NCI-H524 treated with DMSO at 0.1 percent for 48 hours (cell line): Measurements from ENCODE around the gene DPH3.

Experiments
- DNase-seq: peaks from one replicate; lab custom pipeline; 2025; lab: John Stamatoyannopoulos, UW

Gene DPH3

DNA sequence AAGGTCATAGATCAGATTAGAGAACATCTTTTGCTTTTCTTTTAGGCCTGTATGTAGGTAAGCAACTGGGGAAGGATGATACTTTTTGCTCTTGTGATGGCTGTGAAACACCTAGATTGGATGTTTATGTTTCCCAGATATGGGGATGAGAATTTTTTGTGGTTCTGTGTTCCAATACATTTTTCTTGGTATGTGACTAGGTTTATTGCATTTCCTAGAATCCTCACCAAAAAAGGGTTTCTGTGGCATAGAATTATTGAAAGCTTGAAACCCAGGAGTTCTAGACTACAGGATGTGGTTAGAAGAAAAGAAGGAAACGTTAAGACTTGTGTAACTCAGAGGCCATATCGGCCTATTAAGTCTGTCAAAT is 26.1 kb upstream of the DPH3 start:
- DNase-seq, result no peak

DNA sequence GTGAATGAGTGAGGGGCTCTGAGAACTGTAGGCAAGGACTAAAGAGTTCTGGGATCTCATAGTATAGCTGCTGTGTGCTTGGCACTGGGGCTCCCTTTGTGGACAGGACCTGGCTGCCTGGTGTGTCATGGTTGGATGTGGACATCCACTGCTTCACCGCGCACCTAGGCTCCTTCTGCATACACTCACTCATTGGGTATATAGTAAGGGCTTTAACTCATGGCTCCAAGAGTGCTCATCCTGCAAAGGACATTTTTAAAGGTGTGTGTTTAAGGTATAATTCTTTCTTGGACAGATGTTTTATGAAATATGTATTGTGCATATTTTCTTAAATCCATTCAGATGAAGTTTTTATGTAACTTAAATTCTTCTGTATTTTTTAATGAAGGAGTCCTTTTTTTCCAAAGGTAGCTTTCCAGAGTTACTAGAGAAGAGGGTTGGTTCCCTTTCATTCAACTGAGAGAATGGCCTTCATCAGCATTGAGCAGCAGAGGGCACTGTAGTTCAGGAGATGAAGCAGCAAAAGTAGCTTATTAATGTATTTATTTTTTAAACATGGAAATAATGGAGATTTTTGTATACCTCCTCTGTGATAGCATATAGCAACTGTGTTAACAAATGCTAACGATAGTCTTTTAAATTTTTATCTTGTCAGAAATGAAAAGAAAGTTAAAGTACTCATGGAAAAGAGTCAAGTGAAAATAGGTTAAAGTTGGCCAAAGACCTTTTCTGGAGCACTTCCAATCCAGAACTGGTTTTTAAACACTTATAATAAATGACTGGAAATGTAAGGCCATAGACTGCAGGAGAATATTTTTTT is 25.5 kb upstream of the DPH3 start:
- DNase-seq, result no peak

DNA sequence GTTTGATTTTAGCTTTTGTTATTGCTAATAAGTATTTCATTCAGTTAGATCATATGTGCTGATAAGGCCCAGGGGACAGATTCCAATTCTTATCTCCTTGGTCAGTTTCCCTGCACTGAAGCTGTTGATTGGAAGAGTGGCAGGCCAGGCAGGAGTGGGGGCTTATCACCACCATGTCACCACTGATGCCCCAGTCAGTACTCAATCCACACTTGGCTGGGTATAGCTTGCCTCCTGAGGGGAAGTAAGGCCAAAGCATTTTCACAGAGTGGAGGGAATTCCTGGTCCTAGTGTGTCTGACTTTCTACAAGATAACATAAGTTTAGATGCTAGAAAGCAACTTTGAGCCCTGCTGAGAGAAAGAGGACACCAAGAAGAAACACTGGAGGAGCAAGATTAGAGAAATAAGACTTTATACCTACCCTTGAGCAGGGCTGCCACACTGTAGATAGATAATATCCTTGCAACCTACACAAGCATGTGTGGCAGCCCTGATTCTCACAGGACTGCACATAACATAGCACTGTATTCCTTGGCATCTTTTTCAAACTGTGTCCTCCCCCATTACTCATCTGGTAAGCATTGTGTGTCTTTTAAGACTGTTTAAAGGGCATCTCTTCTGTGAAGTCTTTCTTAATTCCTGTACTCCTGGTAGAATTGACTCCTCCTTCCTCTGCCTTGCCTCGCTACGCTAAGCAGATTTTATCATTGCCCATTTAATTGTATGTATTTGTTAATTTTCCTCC is 24.6 kb upstream of the DPH3 start:
- no peak for DNase-seq

DNA sequence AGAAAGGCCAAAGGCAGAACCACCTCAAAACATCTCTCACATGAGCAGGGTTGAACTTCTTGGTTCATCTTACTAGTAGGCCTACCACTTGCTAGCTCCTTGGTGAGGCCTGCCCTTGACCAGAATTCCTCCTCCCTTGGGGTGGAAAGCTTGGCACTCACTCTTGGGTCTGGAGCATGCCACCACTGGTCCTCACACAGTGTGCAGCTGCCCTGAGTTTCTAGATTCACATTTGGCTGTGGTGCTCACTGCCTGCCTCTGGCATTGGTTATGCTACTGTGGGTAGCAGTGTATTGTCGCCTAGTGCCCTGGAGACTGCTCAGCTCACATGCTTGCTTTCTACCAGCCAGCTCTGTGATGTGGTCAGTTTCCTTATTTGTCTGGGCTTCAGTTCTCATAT is 23.9 kb upstream of the DPH3 start:
- no peak for DNase-seq

DNA sequence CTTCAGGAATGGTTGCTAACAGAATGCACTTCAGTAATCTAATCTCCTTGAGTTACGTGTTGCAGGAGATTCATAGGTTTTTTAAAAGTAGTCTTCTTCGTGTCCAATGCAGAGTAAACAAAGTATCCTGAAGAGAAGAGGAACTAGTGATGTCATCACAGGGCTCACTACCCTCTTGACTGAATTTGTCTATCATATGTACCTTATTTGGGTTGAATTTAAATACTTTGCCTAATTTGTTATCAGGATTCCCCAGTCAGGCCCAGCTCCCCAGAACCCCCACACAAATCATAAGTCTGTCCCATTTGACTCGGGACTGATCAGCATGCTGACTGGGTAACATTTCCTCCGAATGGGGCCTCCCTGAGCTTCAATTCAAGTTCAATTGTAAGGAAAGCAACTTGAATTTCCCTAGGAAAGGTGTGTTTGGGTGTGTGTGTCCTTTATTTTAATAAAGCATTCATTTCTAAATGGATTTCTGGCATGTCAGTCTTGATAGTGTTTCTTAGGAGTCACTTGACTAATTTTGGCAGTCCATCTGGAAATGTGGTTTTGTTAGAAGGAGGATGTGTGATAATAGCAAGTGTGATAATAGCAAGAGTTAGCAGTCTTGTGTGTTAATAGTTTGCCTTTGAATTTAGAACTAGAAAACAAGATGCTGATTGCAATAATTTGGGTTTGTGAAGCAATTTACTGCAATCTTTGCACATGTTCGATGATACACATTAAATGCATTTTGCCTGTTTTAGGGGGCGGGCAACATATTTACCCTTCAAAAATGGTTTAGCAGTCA is 22.2 kb upstream of the DPH3 start:
- no peak for DNase-seq

DNA sequence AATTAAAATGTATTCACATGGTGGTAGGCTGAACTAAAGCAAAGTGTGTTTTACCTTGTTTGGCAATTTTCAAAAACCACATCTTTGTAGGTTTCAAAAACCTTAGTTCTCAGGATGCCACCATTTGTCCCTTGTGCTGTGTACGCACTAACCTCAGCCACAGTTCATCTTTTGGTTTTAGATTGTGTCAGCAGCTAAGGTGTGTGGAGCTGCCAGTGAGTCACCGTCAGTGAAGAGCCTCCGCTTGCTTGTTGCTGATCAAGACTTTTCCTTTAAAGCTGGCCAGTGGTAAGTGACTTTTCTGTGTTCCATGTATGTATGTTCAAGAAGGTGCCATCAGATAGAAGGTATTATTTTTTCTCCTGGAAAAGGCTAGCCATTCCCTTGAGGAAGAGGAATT is 21.4 kb upstream of the DPH3 start:
- DNase-seq, result no peak

DNA sequence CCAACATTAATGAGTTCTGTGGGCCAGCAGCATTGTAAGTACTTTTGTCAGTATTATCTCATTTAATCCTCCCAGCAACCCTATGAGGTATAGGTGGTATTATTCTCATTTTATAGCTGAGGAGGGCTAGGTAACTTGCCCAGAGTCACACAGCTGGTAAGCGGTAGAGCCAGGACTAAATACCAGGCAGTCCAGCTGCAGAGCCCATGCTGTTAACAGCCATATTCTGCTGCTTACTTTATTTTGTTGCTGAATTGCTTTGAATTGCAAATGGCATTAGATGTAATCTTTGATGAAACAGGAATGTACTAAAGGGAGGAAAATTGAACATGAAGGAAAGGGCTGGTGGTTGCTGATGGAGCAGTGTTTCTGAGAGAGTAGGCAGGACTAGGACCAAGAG is 19.9 kb upstream of the DPH3 start:
- no peak for DNase-seq

DNA sequence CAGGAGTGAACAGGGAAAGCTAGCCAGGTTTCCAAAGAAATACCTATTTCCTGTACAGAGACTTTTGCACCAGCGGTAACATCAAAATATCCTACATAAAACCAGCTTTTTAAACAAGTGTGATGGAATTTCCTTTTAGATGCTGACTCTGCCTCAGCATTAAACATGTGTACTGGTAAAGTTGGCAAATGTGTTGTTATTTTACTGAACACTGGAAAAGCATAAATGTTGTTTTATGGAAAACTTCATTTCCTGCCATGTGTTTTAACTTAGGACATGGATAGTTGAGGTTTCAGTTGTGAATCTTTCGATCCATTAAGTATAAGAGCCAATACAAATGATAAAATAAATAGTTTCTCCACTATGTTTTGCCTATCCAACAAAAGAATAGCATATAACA is 15.9 kb upstream of the DPH3 start:
- no peak for DNase-seq

DNA sequence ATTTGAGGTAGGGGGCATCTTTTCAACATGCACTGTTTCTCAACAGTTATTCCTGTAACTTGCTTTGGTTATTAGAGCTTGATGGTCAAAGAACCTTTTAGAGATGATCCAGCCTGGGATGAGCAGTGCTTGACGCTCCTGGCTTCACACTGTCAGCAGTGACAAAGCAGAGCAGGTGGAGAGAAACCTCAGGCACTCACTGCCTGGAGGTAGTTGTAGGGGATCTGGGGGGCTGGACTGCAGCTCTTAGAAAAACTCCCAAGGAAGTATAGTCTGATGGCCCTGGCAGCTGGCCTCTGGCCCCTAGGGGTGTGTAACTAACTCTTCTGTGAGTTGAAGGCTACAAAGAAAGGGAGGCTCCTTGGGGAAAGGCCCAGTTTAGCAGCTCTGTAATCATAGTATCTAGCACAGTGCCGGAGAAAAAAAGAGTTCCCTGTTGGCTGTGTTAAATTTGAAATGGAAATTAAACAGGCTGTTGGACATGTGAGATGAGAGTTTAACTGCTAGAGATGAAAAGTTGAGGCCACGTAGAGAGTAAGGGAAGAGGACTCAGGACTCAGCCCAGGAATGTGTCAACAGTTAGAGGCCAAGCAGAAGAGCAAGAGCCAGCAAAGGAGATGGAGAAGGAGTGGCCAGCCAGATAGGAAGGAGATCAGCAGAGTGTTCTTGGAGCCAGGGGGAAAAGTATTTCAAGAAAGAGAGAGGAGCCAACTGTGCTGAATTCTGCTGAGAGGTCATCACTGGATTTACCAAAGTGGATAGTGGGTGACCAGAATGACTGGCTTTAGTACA is 14.5 kb upstream of the DPH3 start:
- no peak for DNase-seq

DNA sequence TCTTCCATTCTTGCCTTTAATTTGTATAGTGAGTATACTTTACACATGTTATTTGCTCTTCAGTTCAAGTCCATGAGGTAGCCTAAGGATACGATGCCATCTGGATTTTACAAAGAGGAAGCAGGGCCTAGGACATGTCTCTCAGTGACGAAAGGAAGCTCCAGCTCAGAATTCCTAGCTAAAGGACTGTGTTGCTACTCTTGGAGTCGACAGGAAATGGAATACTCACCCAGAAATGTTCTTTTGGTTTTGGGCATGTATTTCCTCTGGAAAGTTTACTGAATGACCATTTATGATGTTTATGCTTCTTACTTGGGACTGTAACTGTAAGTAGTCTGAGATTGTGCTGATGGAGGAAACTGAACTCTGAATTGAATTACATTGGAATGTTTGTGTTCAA is 12.7 kb upstream of the DPH3 start:
- DNase-seq, result no peak

DNA sequence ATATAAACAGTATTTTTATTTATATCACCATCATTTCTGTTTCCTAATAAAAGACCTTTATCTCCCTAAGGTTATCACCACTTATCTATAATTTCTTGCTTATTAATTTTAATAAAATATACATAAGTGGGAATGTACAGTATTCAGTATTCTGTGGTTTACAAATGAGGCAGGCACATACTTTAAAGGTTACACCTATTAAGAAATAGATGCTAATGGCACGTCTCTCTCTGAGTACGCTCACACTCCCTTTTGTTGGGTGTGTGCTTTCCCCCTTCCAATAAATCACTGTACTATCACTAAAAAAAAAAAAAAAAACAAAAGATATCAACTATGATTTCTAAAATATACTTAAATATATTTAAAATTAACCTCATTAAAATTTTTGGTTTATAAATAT is 9.1 kb upstream of the DPH3 start:
- DNase-seq, result no peak

DNA sequence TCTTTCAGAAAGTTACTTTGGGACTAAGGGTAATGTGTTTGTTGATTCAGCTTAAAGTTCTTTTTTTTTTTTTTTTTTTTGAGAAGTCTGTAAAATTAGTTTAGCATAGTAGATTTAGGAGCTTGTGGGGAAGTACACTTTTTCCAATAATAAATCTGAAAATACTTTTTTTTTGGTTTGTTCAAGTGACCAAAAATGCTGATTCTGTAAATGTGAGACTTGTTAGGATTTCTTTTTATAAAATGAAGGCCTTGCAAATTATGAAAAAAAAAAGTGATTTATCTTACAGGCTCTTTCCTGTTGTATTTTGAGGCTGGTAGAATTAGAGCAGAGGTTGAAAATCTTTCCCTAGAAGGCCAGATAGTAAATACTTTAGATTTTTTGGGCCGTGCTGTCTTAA is 7.8 kb upstream of the DPH3 start:
- DNase-seq, result no peak

DNA sequence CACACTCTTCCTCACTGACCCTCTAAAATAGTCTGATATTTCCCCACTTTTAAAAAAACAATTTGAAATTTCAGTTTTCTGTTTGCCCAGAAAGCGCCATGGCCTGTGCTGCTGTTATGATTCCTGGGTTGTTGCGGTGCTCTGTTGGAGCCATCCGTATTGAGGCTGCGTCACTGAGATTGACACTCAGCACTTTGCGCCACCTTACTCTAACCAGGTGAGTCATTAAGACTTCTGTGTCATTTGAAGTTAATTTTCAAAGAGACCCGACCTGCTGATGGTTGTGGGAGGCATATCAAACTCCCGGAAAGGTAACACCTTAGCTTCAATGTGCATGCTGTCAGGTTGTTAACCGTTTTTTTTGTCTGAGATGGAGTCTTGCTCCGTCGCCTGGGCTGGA is 6.1 kb upstream of the DPH3 start:
- no peak for DNase-seq

DNA sequence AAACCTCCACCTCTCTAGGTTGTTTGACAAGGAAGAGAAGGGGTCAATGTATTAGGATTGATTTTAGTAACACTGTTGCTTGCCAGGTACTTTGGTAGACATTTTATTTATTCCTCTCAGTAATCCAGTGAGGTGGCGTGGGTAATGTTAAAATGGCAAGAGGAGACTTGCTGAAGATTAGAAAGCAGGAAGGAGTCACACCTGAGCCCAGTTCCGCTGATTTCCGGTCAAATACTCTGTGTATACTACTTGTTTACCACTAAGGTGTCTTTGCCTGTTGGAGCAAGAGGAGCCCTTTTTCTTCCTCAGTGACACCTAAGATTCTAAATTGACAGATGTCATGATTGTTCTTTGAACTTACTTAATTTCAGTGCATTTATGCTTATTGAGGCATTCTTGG is 2.0 kb upstream of the DPH3 start:
- no peak for DNase-seq

DNA sequence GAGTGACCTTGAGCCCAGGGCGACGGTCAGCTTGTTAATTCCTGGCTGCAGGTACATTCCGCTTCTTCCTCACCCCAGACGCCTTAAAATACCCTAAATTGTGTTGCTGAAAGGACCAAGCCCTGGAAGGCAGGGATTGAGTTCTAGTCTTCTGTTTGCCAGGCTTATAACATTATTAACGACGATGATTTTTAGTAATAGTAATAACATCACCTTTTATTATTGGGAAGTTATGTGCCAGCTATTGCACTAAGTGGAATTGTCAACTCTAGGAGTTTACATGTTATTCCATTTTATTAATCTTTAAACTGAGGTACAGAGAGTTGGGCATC is 678 bp upstream of the DPH3 start:
- no peak for DNase-seq

DNA sequence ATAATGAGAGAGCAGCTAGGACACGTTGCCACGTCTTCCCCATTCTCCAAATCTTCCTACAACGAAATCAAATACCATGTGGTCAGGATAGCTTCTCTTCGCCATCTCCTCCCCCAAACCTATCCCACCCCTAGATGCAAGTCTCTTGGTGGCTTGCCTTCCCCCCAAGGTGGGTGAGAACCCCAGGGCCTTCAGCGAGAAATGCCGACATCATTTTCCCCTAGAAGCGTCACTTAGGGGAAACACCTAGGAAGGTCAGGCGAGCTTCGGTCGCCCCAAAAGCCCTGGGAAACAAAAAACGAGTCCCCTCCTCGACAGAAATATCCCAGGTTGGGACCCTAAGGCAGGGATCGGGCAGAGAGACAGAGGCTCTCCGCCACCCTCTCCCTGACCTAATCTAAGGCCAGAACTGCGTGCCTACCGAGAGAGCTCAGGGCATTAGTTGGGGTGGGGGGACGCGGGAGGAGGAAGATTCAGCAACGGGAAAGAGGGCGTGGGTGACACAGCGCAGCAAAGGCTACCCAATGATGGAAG is 502 bp downstream of the DPH3 start:
- no peak for DNase-seq

DNA sequence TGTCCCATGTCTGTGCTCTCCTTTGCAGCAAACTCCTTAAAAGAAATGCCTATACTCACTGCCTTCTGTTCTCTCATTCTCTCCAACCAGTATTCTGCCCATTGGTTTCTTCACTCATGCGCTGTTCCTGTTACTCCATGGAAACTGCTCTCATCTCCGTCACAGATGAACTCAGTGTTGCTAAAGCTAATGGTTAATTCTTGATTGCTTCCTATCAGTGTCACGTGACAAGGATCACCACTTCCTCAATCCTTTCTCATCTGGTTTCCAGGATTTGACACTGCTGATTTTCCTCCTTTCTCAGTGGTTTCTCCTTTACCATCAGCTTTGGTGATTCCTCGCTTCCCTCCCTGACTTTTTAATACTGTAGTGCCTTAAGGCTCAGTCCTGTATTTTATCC is 2.6 kb downstream of the DPH3 start:
- no peak for DNase-seq

DNA sequence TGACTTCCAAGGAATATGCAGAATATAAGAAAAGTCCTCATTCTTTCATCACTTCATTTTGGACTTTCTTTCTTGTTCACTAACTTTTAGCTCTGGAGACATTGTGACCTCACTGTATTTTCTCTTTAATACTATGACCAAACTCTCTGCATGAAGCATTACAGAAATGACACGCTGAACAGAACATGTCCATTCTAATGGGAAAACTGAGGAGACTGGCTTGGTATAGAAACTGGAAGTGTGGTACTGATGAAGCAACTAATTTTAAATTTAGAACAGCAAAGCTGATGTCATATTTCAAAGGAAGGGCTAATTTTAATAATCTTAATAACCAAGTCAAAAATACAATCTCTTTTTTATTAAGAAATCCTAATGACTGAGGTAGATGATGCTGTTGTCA is 4.7 kb downstream of the DPH3 start:
- no peak for DNase-seq

DNA sequence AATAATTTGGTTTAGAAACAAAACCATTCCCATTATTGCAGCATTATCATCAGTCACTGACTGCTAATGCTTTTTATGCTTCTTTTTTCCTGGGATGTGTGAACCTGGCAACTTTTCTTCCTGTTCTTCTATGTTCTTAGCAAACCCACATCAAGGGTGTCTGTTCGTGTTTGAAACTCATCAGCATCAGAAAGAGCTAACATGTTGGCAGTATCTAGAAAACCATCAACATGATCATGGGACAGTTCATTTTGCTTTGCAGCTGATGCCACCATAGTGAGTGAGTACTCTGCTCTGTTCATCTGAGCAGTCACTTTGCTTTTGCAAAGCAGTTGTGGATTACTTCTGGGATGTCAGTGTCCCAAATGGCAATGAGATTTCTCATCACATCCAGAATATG is 5.9 kb downstream of the DPH3 start:
- no peak for DNase-seq

DNA sequence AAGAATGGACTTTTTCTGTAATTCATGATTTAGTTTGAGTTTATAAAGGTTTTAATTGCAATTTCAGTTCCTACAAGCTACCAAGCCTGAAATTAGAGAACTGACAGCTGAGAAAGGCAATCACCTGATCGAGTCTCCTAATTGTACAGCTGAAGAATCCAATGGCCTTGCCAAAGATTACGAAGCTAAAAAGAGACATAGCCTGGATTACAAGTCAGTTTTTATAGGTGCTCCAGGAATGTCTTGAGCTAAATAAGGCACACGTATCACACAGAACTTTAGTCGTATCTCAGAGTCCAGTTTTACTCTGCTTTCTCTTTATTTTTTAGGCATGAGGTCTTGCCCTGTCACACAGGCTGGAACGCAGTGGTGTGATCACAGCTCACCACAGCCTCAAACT is 6.6 kb downstream of the DPH3 start:
- no peak for DNase-seq

DNA sequence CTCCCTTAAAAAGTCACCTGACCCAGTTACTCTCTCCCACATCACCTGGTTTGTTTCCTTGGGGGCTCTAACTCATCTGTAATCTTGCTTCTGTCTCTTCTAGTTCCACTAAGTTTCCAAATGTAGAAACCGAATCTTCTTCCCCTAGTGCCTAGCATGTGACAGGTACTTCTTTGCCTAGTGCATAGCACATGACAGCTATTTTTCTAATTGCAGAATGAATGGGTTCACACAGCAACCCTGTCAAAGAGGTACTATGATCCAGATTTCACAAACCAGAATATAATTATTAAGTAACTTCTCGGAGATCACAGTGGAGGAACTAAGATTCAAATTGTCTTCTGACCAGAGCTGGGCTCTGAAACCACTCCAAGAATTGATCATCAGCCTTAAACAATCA is 7.4 kb downstream of the DPH3 start:
- DNase-seq, result no peak

DNA sequence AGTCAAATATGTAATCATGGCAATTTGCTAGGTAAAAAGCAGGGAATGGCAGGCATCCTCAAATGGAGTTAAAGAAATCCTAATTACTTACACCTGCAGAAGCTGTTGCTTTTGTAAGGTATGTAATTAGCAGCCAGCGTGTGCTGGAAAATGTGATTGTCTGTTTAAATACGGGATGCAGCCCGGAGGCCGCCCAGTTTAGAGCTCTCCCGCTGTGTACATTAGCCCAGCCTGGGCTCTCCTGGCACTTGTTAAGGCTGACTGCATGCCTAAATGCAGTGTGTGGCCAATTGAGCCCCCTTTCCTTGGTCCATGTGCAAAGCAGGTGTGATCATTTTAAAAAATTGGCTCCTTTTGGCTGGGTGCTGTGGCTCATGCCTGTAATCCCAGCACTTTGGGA is 9.0 kb downstream of the DPH3 start:
- no peak for DNase-seq
